ENCODE measurements around the gene NRIP3. TPM values are rescaled to one million over a fixed set of nuclear protein-coding genes. Genes with fewer than 3 reads are reported as not detected.

The NRIP3 gene
- total and polyA plus RNA-seq, 9 of the 15 experiments (the other 6 are each of a cell fraction or from before 2014, with no cell fraction given): 4.4 to 18.7 (median 11.6) TPM

DNA sequence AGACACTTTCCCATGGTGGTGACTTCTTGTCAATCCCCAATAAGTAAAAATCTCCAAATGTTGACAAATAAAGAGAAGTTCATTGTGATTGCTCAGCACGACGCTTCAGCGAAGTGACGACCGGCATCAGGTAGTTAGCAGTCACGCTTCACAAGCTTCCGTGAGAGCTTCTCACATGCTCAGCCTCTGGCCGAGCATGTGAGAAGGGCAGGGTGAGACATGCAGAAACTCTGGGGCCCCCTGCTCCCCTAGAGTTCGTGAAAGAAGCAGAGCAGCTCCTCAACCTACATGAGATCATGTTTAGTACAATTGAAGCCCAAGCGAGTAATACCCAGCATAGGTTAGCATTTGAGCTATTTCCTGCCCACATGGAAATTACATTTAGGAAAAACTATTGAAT, 66.6 kb downstream of the NRIP3 start (continued):
- TF ChIP-seq, protein P1, sequence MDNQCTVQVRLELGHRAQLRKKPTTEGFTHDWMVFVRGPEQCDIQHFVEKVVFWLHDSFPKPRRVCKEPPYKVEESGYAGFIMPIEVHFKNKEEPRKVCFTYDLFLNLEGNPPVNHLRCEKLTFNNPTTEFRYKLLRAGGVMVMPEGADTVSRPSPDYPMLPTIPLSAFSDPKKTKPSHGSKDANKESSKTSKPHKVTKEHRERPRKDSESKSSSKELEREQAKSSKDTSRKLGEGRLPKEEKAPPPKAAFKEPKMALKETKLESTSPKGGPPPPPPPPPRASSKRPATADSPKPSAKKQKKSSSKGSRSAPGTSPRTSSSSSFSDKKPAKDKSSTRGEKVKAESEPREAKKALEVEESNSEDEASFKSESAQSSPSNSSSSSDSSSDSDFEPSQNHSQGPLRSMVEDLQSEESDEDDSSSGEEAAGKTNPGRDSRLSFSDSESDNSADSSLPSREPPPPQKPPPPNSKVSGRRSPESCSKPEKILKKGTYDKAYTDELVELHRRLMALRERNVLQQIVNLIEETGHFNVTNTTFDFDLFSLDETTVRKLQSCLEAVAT (IDR thresholded peaks at IDR 0.05): no peak
- no peak for TF ChIP-seq GTF2F1 (IDR thresholded peaks at IDR 0.05; ENCODE audit: low read depth, low read length)
- TF ChIP-seq ZNF717 (CRISPR knock-in tag; IDR thresholded peaks at IDR 0.05): no peak
- TF ChIP-seq PCBP2 (IDR thresholded peaks at IDR 0.05; ENCODE audit: low read depth, low read length, poor library complexity, severe bottlenecking): no peak
- TF ChIP-seq, protein P2, sequence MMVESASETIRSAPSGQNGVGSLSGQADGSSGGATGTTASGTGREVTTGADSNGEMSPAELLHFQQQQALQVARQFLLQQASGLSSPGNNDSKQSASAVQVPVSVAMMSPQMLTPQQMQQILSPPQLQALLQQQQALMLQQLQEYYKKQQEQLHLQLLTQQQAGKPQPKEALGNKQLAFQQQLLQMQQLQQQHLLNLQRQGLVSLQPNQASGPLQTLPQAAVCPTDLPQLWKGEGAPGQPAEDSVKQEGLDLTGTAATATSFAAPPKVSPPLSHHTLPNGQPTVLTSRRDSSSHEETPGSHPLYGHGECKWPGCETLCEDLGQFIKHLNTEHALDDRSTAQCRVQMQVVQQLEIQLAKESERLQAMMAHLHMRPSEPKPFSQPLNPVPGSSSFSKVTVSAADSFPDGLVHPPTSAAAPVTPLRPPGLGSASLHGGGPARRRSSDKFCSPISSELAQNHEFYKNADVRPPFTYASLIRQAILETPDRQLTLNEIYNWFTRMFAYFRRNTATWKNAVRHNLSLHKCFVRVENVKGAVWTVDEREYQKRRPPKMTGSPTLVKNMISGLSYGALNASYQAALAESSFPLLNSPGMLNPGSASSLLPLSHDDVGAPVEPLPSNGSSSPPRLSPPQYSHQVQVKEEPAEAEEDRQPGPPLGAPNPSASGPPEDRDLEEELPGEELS (CRISPR knock-in tag; IDR thresholded peaks at IDR 0.05; ENCODE audit: borderline replicate concordance): no peak
- no peak for TF ChIP-seq ZNF197 (CRISPR knock-in tag; IDR thresholded peaks at IDR 0.05; ENCODE audit: low read depth)
- TF ChIP-seq TEAD1 (CRISPR knock-in tag; IDR thresholded peaks at IDR 0.05): no peak
- TF ChIP-seq SAP30 (IDR thresholded peaks at IDR 0.05; ENCODE audit: borderline replicate concordance, insufficient read depth, low read depth, low read length, poor library complexity, severe bottlenecking): no peak
- TF ChIP-seq SMARCA5 (IDR thresholded peaks at IDR 0.05): no peak
- no peak for TF ChIP-seq ZNF57 (CRISPR knock-in tag; IDR thresholded peaks at IDR 0.05)

All from K562 (cell line).